Activated effector memory CD4-positive, alpha-beta T cell treated with anti-CD3 and anti-CD28 coated beads, Interleukin-2, amount 50 U/mL, for 16 hours (primary cell): ENCODE data around the gene ZAP70.
A peak's percentile ranks its signal among the peaks of the same experiment; 100 is the strongest.

Experiments
- DNase-seq: peaks from one replicate; pipeline ENCODE4 v3.0.0-alpha.2; 2020

Gene ZAP70

DNA sequence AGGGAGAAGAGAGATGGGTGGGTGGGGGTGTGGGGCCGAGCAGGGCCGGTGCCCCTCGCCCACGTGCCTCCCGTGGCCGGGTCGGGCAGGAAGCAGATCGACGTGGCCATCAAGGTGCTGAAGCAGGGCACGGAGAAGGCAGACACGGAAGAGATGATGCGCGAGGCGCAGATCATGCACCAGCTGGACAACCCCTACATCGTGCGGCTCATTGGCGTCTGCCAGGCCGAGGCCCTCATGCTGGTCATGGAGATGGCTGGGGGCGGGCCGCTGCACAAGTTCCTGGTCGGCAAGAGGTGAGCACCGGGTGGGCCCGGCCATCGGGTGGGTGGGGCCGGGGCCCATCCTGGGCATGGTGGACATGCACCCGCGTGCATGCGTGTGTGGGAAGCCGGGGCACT, 21.8 kb downstream of the ZAP70 start:
- no peak for DNase-seq

DNA sequence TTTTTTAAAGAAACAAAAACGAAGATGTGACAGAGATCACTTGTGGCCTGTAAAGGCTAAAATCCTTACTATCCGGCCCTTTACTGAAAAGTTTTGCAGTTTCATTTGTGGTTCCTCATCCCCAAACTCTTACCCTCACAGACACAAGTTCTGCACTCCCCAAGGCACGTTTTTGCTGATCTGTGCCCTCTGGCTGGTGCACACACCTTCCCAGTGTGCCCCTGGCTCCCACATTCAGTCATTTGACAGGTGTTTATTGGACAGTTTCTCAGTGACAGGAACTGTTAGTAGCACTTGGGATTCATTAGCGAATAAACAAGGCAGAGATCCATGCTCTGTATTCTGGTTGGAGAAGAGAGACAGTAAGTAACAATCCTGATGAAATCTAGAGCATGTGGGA, 22.8 kb downstream of the ZAP70 start:
- DNase-seq: no peak

DNA sequence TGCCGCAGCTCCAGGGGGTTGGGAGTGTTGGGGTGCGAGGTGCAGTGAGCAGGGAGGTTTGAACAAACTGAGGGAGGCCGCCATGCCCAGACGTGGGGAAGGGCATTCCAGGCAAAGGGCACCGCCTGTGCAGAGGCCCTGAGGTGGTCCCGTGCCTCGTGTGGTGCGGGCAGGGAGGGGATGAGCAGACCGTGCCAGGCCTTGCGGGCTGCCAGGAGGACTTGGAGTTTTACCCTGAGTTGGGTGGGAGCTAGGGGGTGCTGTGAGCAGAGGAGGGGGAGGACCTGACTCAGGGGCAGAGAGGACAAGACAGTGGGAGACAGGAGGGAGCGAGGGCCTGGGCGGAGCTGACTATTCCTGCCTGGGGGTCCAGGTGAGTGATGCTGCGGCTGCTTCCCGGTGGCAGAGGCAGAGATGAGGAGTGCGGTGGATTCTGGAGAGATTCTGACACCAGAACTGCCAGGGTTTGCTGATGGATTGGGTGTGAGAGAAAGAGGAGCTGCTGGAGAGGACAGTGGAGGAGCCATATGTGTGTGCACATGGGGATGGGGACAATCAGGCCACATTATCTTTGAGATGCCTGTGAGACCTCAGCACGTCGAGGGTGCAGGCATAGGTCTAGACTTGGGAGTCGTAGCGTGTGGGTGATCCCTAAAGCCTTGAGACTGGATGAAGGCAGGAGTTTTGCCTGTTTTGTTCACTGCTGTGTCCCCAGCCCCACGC, 23.4 kb downstream of the ZAP70 start:
- no peak for DNase-seq

GRCh38 chr2:97737421-97738178, 24.2 kb downstream of the ZAP70 start:
- DNase-seq: no peak

DNA sequence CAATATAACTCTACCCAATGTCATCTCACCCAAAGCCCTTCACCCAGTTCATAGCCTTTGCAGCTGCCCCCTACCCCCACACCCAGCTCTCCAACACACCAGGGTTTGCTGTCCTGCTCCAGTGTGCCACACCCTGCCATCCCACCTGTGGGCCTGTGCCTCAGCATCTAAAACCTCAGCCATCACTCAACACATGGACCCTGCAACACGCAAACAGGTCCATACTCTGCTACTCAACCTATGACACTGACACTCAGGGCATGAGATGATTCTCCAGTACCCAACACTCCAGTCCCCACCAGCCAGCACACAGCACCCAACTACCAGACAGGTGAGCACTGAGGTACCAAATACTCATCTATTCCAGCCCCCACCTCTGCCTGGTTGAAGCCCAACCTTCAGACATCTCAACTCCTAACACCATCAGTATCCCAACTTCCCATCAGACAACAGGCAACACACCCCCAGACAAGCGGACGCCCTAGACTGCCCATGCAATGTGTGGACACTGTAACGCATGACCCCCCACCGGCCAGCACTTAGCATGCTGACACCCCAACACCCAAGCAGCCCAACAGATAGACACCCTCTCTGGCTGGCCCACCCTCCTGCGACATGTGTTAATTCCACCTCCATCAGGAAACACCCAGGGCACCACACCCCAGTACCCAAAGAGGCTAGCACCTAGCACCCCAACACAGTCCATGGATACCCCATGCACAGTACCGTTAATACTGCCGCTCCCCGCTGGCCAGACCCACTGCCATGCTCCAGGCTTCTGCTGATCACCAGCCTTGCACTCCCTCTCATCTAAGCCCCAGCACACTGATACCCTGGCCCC, 25.0 kb downstream of the ZAP70 start:
- no peak for DNase-seq

DNA sequence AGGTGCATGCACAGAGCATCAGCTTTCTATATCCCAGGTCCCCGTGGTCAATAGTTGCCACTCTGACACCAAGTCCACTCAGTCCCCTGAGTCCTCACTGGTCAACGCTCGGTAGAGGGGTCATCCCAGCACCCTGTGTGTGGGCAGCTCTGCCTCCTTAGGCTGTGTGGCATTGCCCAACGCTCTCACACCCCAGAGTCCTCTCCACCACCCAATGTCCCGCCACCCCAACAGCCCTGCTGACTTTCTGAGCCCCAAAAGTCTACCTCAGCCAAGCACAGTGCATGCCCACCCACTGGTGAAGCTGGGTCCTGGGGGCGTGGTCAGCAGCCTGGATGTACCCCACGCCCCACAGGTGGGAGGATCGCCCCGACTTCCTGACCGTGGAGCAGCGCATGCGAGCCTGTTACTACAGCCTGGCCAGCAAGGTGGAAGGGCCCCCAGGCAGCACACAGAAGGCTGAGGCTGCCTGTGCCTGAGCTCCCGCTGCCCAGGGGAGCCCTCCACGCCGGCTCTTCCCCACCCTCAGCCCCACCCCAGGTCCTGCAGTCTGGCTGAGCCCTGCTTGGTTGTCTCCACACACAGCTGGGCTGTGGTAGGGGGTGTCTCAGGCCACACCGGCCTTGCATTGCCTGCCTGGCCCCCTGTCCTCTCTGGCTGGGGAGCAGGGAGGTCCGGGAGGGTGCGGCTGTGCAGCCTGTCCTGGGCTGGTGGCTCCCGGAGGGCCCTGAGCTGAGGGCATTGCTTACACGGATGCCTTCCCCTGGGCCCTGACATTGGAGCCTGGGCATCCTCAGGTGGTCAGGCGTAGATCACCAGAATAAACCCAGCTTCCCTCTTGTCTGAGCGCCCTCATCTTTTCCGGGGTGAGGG, 25.9 kb downstream of the ZAP70 start:
- DNase-seq: no peak

- DNase-seq: no peak
These were observed 26.5 kb downstream of the ZAP70 start for GRCh38 chr2:97739893-97740245.

GRCh38 chr2:97740590-97741182, 27.3 kb downstream of the ZAP70 start:
- peak; percentile 80 for DNase-seq

GRCh38 chr2:97741251-97741650, 27.9 kb downstream of the ZAP70 start:
- DNase-seq: no peak

DNA sequence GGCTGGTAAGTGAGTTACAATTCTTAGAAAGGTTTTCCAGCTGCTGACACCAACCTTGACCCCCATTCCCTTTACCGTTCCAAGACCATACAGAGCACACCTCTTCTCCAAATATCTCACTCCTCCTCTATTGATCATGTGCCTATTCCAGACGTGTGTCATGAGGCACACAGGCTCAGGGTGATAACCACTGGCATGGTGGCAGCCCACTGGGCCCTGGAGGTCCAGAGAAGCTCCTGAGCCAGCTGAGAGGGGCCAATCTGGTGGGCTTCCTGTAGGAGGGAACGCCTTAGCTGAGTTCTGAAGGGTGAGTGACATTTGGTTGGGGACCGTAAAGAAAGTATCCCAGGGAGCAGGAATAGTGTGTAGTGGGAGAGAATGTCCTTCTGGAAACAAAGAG, 28.3 kb downstream of the ZAP70 start:
- DNase-seq: no peak

- DNase-seq: peak; percentile 69
These were observed 29.0 kb downstream of the ZAP70 start for GRCh38 chr2:97742381-97742847.

GRCh38 chr2:97743913-97744312, 30.5 kb downstream of the ZAP70 start:
- no peak for DNase-seq

DNA sequence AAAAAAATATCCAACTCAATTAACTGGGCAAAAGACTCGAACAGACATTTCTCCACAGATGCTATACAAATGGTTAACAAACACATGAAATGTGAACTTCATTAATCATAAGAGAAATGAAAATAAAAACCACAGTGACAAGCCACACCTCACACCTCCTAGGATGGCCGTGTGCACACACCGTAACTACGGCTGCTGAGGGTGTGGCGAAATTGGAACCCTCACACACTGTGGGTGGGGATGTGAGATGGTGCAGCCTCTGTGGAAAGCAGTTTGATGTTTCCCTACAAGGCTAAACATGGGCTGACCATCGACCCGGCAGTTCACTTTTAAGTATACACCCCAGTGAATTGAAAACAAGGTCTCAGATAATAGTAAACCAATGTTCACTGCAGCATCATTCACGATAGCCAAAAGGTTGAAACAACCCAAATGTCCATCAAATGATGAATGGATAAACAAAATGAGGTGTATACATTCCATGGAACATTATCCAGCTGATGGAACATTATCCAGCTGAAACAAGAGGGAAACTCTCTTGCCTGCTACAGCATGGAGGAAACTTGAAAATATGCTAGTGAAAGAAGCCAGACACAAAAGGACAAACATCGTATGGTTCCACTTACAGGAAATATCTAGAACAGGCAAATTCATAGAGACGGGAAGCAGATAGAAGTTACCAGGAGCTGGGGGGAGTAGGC, 32.2 kb downstream of the ZAP70 start:
- peak; percentile 81 for DNase-seq

GRCh38 chr2:97747285-97747684, 33.9 kb downstream of the ZAP70 start:
- DNase-seq: no peak

- DNase-seq: no peak
These were observed 34.3 kb downstream of the ZAP70 start for GRCh38 chr2:97747716-97748115.

- no peak for DNase-seq
These were observed 36.2 kb downstream of the ZAP70 start for GRCh38 chr2:97749581-97749980.

- DNase-seq: no peak
These were observed 36.6 kb downstream of the ZAP70 start for GRCh38 chr2:97750017-97750416.

DNA sequence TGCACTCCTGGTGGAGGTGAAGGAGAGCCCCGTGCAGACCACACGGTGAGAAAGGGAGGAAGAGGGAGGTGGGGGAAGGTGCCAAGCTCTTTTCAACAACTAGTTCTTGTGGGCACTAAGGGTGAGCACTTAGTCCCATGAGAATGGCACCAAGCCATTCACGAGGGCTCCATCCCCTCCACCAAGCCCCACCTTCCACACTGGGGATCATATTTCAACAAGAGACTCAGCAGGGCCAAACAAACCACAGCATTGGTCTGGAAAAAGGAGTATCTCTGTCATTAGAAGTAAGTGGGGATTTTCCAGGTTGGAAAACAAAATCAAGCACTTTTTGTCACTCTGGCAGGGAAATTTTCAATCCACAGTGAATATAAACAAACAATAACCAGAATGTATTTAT, 38.4 kb downstream of the ZAP70 start:
- DNase-seq: no peak

- no peak for DNase-seq
These were observed 39.3 kb downstream of the ZAP70 start for GRCh38 chr2:97752342-97753334.

- no peak for DNase-seq
These were observed 41.4 kb downstream of the ZAP70 start for GRCh38 chr2:97754690-97755346.
